Measurements from ENCODE around the gene RGS3.
"Not testable (repeated sequence)": the region's sequence is repeated elsewhere in the genome, so short reads cannot be mapped to it uniquely, and the experiment has no call there.

Gene RGS3

GRCh38 chr9:113635586-113635985 lies 172.1 kb downstream of the RGS3 start:
- DNase-seq (ENCODE audit: low read depth): no peak

DNA sequence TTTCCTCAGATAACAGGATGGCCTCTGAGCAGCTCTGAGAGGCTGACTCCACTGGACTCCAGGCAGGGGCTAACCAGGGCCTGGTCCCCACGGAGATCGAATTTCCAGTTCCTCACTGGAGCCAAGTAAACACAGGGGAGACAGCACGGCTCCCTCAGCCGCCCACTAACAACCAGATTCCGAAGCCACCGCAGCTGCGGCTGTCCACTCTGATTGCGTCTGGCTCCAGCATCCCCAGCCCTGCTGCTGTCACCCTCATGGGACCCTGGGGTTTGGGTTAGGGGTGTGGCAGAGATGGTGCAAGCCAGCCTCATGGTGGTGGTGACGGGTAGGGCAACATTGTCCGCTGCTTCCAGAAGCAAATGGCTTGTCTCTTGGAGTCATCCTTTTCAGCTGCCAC lies 172.6 kb downstream of the RGS3 start:
- DNase-seq (ENCODE audit: low read depth): peak; percentile 52

GRCh38 chr9:113636693-113637092 lies 173.2 kb downstream of the RGS3 start:
- DNase-seq (ENCODE audit: low read depth): no peak

- no peak for DNase-seq (ENCODE audit: low read depth)
These were observed 175.0 kb downstream of the RGS3 start for GRCh38 chr9:113638490-113638889.

GRCh38 chr9:113638897-113639296 lies 175.4 kb downstream of the RGS3 start:
- DNase-seq (ENCODE audit: low read depth): no peak

DNA sequence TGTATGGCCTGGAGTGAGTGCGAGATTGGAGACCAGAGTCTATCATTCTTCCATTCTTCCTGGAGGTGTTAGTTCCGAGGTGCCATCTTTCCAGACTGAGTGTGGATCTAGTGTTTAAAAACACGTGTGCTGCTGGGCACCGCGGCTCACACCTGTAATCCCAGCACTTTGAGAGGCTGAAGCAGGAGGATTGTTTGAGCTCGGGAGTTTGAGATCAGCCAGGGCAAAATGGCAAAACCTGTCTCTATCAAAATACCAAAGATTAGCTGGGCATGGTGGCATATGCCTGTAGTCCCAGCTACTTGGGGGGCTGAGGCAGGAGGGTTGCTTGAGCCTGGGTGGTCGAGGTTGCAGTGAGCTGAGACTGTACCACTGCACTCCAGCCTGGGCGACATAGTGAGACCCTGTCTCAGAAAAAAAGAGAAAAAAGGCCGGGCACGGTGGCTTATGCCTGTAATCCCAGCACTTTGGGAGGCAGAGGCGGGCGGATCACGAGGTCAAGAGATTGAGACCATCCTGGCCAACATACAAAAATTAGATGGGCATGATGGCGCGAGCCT lies 176.0 kb downstream of the RGS3 start:
- not testable (repeated sequence) for DNase-seq (ENCODE audit: low read depth)

- DNase-seq (ENCODE audit: low read depth): no peak
These were observed 176.9 kb downstream of the RGS3 start for GRCh38 chr9:113640418-113640817.

DNA sequence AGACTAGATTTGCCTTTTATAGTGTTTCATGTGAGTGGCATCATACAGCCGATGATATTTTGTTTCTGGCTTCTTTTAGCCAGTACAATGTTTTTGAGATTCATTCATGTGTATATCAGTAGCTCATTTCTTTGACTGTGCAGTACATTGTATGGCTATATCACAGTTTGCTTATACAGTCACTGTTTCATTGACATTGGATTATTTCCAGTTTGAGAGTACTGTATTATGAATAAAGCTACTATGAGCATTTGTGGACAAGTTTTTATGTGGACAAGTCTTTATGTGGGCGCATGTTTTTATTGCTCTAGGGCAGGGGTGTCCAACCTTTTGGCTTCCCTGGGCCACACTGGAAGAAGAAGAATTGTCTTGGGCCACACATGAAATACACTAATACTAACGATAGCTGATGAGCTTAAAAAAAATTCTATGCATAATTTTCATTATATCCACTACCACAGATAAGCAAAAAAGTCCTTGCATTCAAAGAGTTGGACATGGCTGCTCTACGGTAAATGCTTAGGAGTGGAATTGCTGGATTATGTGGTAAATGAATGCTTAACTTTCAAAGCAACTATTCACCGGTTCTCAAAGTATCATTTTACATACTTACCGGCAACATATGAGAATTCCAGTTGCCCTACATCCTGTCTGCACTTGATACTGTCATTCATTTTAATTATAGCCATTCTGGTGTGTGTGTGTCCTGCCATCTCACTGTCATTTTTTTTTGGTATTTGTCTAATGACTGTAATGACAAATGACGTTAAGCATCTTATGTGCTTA lies 177.8 kb downstream of the RGS3 start:
- no peak for DNase-seq (ENCODE audit: low read depth)

GRCh38 chr9:113644321-113644720 lies 180.8 kb downstream of the RGS3 start:
- DNase-seq (ENCODE audit: low read depth): no peak

DNA sequence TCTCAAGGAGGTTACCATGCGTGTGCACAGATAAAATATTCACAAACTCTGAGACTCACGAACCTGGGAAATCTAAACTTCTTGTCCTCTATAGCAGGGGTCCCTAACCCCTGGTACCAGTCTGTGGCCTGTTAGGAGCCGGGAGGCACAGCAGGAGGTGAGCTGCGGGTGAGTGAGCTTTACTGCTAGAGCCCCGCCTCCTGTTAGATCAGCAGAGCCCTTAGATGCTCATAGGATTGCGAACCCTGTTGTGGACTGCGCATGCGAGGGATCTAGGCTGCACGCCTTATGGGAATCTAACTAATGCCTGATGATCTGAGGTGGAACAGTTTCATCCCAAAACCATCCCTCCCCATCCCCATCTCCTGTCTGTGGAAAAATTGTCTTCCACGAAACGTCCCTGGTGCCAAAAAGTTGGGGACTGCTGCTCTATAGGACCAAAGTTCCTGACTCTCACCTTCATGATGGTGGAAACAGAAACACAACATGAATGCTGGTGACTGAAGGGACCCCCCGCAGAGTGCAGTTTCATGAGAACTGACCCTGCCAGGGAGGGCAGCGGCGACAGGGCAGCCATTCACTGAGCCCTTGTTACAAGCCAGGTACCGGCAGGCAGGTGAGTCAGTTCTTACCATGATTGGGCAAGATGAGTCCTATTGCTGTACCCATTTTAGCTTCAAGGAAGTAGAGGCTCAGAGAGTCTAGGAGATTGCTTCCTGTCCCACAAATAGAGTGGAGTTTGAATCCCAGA lies 181.9 kb downstream of the RGS3 start:
- DNase-seq (ENCODE audit: low read depth): no peak

DNA sequence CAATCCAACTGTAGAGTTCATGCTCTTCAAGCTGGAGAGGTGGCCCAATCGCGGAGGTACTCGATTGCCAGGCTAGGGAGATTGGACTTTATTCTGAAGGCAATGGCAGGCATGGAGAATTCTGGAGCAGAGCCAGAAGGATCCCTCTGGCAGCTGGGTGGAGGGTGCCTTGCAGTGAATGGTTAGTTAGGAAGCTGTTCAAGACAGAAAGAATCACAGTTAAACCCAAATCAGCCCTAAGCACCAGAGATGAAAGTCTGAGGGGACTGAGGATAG lies 182.4 kb downstream of the RGS3 start:
- no peak for DNase-seq (ENCODE audit: low read depth)

DNA sequence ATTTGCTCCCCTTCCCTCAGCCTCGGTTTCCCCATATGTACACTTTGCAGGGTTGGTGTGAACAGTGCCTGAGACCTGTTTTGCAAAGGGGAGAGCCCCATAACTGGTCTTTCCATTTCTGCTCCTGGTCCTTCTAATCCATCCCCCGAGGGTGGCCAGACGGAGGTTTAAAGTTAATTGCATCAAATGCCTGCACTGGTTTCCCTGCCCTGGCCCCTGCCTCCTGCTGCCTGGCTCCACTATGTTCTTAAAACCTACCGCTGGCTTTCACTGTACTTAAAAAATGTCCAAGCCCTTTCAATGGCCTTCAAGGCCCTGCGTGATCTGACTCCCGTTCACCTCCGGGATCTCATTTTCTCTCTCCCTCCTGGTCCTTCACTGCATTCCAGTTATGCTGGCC lies 183.0 kb downstream of the RGS3 start:
- no peak for DNase-seq (ENCODE audit: low read depth)

All from stromal cell of bone marrow (primary cell).